ENCODE results near the gene C1orf232.

The C1orf232 gene

DNA sequence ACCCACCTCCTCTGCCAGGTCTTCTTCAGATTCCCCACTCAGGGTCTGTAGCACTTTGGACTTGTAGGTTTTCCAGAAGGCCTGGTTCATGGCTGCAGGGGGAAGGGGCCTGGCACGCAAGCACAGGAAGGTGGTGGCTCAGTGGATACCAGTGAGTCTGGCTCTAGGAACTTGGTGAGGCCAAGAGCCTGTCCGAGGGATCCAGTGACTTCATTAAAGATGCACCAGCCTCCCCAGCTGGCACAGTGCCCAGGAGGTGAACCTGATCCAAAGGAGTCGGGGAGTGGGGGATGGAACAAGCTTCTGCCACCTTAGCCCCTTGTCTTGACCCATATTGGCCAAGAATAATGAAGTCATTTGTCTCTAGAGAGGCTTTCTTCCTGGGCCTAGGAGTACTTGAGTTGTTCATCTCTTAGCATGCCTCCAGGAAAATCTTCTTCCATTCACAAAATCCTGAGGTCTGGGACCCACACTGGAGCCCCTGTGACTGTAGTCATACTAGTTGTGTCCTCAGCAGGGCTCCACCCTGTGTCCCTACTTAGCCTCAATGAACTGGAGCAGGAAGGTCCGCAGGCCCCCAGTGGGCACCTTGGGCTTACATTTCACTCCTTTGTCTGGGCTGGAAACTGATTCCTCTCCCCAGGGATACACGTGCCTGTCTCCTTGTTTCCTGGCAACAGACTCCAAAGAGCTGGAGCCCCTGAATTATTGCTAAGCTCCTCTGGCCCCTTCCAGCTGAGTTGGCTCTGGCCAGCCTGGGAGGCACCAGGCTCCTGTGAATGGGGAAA lies at the start of gene C1orf232:
Gene C1orf232, minus strand, starts transcription at position 554 of the 788 bp plus-strand sequence. Its CDS starts 464 bp downstream, at position 90.
- no peaks in the 10 kb centered on the region; the same call in 1 of the 2 replicates for H3K36me3 ChIP-seq (ENCODE audit: insufficient read depth, low read length)
- TF ChIP-seq EZH2 (IDR thresholded peaks at IDR 0.05) (no peak), POLR2AphosphoS5 (IDR thresholded peaks at IDR 0.05; ENCODE audit: borderline replicate concordance, low read depth, low read length) (no peak), FOXP2 (optimal IDR thresholded peaks at IDR 0.05; ENCODE audit: control extremely low read depth, extremely low read length, insufficient read depth) (no peak)
- no peaks in the 10 kb centered on the region for H3K9me3 ChIP-seq (ENCODE audit: low read depth, low read length)
- H3K9ac ChIP-seq (ENCODE audit: insufficient read length) = peak within 1 kb of the TSS; percentile 92
- DNase-seq (ENCODE audit: low read depth, low spot score) = no peak
- H3K4me3 ChIP-seq = peak within 1 kb of the TSS; percentile 91
- H3K27ac ChIP-seq = no peak within 1 kb of the TSS; the same call in 1 of the 2 replicates

DNA sequence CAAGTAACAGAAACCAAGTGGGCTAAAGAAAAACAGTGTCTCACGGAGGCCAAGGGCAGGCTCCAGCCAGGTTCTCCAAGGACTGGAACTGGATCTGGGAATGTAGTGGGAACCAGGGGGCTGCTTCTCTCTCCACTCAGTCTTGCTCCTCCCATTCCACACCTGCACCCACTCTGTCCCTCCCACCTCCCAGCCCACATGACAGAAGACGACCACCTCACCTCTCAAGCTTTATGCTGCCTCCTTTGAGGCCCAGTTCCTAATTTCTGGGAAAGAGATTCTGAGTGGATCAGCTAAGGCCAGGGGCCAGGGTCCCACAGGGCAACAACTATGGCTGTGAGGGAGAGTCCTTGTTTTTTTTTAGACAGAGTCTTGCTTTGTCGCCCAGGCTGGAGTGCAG lies 46.5 kb upstream of the C1orf232 start:
- H3K4me3 ChIP-seq = no peak overlapping the region
- no peak overlapping the region for H3K27ac ChIP-seq
- no peak overlapping the region for H3K9ac ChIP-seq (ENCODE audit: insufficient read length)
- no peaks in the 10 kb centered on the region for H3K9me3 ChIP-seq (ENCODE audit: low read depth, low read length)
- no peaks in the 10 kb centered on the region for H3K36me3 ChIP-seq (ENCODE audit: insufficient read depth, low read length)
- TF ChIP-seq POLR2AphosphoS5 (IDR thresholded peaks at IDR 0.05; ENCODE audit: borderline replicate concordance, low read depth, low read length) = no peak
- TF ChIP-seq FOXP2 (optimal IDR thresholded peaks at IDR 0.05; ENCODE audit: control extremely low read depth, extremely low read length, insufficient read depth) = no peak
- TF ChIP-seq EZH2 (IDR thresholded peaks at IDR 0.05) = no peak
- no peak for DNase-seq (ENCODE audit: low read depth, low spot score)

DNA sequence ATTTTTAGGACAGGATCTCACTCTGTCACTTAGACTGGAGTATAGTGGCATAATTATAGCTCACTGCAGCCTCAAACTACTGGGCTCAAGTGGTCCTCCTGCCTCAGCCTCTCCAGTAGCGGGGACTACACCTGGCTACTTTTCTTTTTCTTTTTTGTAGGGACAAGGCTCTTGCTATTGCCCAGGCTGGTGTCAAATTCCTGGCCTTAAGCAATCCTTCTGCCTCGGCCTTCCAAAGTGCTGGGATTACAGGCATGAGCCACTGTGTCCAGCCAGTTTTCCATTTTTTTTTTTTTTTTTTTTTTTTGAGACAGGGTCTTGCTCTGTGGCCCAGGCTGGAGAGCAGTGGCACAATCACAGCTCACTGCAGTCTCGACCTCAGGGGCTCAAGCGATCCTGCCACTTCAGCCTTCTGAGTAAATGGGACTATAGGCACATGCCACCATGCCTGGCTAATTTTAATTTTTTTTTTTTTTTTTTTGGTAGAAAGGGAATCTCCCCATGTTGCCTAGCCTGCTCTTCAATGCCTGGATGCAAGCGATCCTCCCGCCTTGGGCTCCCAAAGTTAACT lies 44.7 kb upstream of the C1orf232 start:
- no peak for TF ChIP-seq FOXP2 (optimal IDR thresholded peaks at IDR 0.05; ENCODE audit: control extremely low read depth, extremely low read length, insufficient read depth)
- TF ChIP-seq POLR2AphosphoS5 (IDR thresholded peaks at IDR 0.05; ENCODE audit: borderline replicate concordance, low read depth, low read length) = no peak
- TF ChIP-seq EZH2 (IDR thresholded peaks at IDR 0.05) = no peak
- no peak overlapping the region for H3K9ac ChIP-seq (ENCODE audit: insufficient read length)
- no peak overlapping the region for H3K27ac ChIP-seq
- no peak for DNase-seq (ENCODE audit: low read depth, low spot score)
- H3K4me3 ChIP-seq = no peak overlapping the region
- H3K9me3 ChIP-seq (ENCODE audit: low read depth, low read length) = no peaks in the 10 kb centered on the region
- no peaks in the 10 kb centered on the region for H3K36me3 ChIP-seq (ENCODE audit: insufficient read depth, low read length)

DNA sequence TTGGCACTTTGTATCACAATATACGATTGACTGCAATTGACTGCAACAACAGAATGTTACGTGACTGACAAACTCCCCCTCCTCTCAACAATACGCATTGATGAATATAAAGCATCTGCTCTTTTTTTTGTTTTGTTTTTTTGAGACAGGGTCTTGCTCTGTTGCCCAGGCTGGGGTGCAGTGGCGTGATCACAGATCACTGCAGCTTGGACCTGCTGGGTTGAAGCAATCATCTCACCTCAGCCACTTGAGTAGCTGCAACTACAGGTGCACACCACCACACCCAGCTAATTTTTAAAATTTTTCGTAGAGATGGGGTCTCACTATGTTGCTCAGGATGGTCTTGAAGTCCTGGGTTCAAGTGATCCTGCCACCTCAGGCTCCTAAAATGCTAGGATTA lies 44.0 kb upstream of the C1orf232 start:
- H3K9me3 ChIP-seq (ENCODE audit: low read depth, low read length) = no peaks in the 10 kb centered on the region
- no peaks in the 10 kb centered on the region for H3K36me3 ChIP-seq (ENCODE audit: insufficient read depth, low read length)
- TF ChIP-seq EZH2 (IDR thresholded peaks at IDR 0.05) (no peak), POLR2AphosphoS5 (IDR thresholded peaks at IDR 0.05; ENCODE audit: borderline replicate concordance, low read depth, low read length) (no peak), FOXP2 (optimal IDR thresholded peaks at IDR 0.05; ENCODE audit: control extremely low read depth, extremely low read length, insufficient read depth) (no peak)
- H3K4me3 ChIP-seq = no peak overlapping the region
- no peak overlapping the region for H3K9ac ChIP-seq (ENCODE audit: insufficient read length)
- no peak for DNase-seq (ENCODE audit: low read depth, low spot score)
- H3K27ac ChIP-seq = no peak overlapping the region

DNA sequence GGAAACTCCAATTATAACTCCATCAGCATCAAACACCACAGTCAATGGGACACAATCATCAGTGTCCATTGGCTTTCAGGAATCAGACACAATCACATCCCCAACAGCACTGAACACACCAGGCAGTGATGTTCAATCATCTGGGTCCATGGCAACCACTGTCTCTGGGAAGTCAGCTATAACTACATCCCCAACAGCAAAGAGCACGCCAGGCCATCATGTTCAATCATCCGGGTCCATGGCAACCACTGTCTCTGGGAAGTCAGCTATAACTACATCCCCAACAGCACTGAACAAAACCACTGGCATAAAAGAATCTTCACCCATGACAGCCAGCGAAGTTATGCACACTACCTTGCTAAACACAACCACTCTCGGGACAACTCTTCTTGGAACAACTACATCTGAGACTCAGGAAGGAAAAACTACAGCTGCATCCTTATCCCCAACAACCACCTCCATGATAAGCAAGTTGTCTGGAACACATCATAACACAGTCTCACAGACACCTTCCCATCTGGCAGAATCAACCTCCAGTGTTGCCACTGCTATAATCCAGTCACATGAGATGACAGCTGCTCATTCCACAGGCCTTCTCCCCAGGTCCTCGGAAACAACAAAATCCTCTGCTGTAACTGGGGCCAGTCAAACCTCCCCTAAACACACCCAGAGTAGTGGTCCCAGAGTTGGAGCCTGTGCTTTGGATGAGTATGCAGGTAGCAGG lies 41.5 kb upstream of the C1orf232 start:
- H3K9me3 ChIP-seq (ENCODE audit: low read depth, low read length) = no peaks in the 10 kb centered on the region
- no peak overlapping the region for H3K4me3 ChIP-seq
- TF ChIP-seq POLR2AphosphoS5 (IDR thresholded peaks at IDR 0.05; ENCODE audit: borderline replicate concordance, low read depth, low read length) (no peak), EZH2 (IDR thresholded peaks at IDR 0.05) (no peak), FOXP2 (optimal IDR thresholded peaks at IDR 0.05; ENCODE audit: control extremely low read depth, extremely low read length, insufficient read depth) (no peak)
- H3K36me3 ChIP-seq (ENCODE audit: insufficient read depth, low read length) = no peaks in the 10 kb centered on the region
- H3K27ac ChIP-seq = no peak overlapping the region
- DNase-seq (ENCODE audit: low read depth, low spot score) = no peak
- H3K9ac ChIP-seq (ENCODE audit: insufficient read length) = no peak overlapping the region

DNA sequence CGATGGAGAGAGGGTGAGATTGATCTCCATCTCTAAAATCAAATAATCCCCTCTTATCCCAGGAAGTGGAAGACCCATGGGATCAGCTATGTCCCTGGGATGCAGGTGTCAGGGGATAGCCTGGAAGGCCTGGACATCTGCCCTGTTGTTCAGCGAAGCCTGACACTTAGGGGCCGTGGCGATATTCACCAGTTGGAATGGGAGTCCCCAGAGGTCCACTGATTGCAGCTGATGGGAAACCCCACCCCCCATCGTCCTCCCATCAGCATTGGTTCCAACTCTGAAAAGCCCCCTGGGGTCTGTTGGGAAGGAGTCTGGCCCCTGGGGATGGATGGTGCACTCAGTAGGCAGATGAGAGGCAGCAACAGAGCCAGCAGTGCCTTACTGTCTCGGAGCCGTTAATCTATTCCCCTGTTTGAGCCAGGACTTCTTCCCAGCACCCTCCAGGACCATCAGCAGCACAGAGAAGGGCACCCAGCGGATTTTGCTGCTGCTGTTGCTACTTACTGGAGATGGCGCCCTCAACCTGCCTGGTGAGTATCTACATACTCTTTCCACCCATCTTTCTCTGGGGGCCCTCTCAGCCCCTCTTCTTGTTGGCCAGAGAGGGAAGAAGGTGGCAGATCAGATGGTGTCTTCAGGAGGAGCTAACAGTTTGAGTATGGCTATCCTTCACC lies 35.0 kb upstream of the C1orf232 start:
- no peaks in the 10 kb centered on the region for H3K36me3 ChIP-seq (ENCODE audit: insufficient read depth, low read length)
- no peak for DNase-seq (ENCODE audit: low read depth, low spot score)

DNA sequence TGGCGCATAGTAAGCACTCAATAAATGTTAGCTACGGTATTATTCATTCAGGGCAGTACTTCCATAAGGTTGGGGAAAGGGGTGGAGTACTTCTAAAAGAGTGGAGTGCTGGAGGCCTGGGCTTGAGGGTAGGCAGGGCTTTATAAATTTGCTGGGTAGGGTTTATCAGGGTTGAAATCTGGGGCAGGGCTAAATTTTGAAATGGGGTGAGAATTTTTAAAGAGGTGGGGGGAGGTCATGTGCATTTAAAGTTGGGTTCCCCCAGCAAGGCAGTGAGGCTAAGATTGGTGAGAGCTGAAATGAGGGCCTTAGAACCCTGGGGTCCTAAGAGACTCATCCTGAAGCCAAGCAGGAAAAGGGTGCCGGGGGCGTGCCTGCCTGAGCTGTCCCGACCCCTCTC lies 31.6 kb upstream of the C1orf232 start:
- no peaks in the 10 kb centered on the region for H3K9me3 ChIP-seq (ENCODE audit: low read depth, low read length)
- H3K36me3 ChIP-seq (ENCODE audit: insufficient read depth, low read length) = no peaks in the 10 kb centered on the region
- no peak overlapping the region for H3K4me3 ChIP-seq
- TF ChIP-seq POLR2AphosphoS5 (IDR thresholded peaks at IDR 0.05; ENCODE audit: borderline replicate concordance, low read depth, low read length) (no peak), EZH2 (IDR thresholded peaks at IDR 0.05) (no peak), FOXP2 (optimal IDR thresholded peaks at IDR 0.05; ENCODE audit: control extremely low read depth, extremely low read length, insufficient read depth) (no peak)
- H3K27ac ChIP-seq = no peak overlapping the region
- no peak for DNase-seq (ENCODE audit: low read depth, low spot score)
- no peak overlapping the region for H3K9ac ChIP-seq (ENCODE audit: insufficient read length)

More for the DNA sequence above, 35.0 kb upstream of the C1orf232 start:
- Histone ChIP-seq H3K27ac (no peak overlapping the region), H3K9ac (ENCODE audit: insufficient read length) (no peak overlapping the region), H3K4me3 (no peak overlapping the region), H3K9me3 (ENCODE audit: low read depth, low read length) (no peaks in the 10 kb centered on the region)
- TF ChIP-seq FOXP2 (optimal IDR thresholded peaks at IDR 0.05; ENCODE audit: control extremely low read depth, extremely low read length, insufficient read depth) (no peak), POLR2AphosphoS5 (IDR thresholded peaks at IDR 0.05; ENCODE audit: borderline replicate concordance, low read depth, low read length) (no peak), EZH2 (IDR thresholded peaks at IDR 0.05) (no peak)

DNA sequence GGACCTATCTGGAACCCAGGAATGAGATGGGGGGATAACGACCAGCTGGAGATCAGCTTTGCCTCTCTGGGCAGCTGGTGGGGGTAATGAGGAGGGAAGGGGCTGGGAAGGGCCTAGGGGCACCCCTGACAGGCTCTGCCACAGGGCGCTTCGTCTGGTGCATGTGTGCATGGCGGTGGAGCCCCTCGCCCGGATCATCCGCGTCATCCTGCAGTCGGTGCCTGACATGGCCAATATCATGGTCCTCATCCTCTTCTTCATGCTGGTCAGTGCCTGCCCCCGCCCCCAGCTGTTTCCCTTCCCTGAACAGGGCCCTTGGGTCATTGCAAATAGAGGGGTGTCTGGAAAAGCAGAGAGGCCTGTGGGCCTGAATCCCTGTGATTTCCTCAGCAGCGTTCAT lies 29.1 kb upstream of the C1orf232 start:
- no peak overlapping the region for H3K4me3 ChIP-seq
- H3K27ac ChIP-seq = no peak overlapping the region
- no peaks in the 10 kb centered on the region for H3K9me3 ChIP-seq (ENCODE audit: low read depth, low read length)
- no peaks in the 10 kb centered on the region for H3K36me3 ChIP-seq (ENCODE audit: insufficient read depth, low read length)
- no peak for DNase-seq (ENCODE audit: low read depth, low spot score)
- no peak overlapping the region for H3K9ac ChIP-seq (ENCODE audit: insufficient read length)
- no peak for TF ChIP-seq POLR2AphosphoS5 (IDR thresholded peaks at IDR 0.05; ENCODE audit: borderline replicate concordance, low read depth, low read length)
- no peak for TF ChIP-seq EZH2 (IDR thresholded peaks at IDR 0.05)
- no peak for TF ChIP-seq FOXP2 (optimal IDR thresholded peaks at IDR 0.05; ENCODE audit: control extremely low read depth, extremely low read length, insufficient read depth)
